Measurements from ENCODE around the gene KRT80. TPM values are rescaled to one million over a fixed set of nuclear protein-coding genes. Genes with fewer than 3 reads are reported as not detected.
"Not testable (repeated sequence)": the region's sequence is repeated elsewhere in the genome, so short reads cannot be mapped to it uniquely, and the experiment has no call there.

KRT80 gene
- 7.0 TPM for polyA plus RNA-seq (ENCODE audit: insufficient read length)

DNA sequence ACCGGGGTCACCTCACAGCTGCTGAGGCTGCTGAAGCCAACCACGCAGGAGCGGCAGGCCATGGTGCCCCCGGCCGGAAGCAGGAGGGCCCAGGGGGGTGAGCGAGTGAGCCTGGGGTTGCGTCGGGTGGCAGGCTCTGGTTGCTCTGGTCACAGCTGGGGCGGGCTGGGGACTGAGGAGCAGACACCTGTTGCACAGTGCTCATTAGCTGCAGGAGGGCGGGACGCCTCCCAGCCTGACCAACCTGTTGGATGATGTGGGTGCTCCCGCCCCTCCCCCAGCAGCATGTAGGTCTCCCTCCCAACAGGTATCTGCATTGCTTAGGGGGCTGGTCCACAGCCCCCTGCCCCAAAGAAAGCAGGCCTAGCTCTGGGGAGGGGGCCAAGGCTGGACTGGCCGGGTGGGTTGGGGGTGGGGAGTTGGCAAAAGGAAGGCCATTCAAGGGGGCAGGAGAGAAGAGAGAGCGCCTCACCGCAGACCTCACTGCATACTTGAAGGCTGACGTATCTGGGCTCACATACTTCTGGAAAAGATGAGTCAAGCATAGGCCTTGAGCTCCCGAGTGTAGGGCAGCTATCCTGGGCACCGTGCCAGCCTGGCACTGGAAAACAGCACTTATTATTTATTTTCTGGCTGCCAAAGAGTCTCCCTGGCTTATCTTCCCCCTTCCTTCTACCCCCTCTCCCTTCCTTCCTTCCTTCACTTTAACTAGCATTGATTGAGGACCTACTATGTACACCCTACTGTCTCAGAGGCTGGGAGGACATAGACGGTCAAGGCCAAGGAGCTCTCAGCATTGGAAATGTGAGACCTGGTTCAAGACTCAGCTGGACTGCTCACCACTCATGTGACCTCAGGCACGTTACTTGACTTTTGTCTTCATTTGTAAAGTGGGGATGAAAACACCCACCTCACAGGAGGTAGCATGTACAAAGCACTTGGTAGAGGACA is at the start of gene KRT80:
Gene KRT80, minus strand, starts transcription at position 174 of the 951 bp plus-strand sequence. Its CDS starts 112 bp downstream, at position 62.
- no peak for DNase-seq (ENCODE audit: low read depth)

- DNase-seq (ENCODE audit: low read depth), result no peak
Measured at GRCh38 chr12:52241205-52241842, 49.5 kb upstream of the KRT80 start.

- not testable (repeated sequence) for DNase-seq (ENCODE audit: low read depth)
Measured at GRCh38 chr12:52240247-52240646, 48.4 kb upstream of the KRT80 start.

- DNase-seq (ENCODE audit: low read depth), result no peak
Measured at GRCh38 chr12:52239767-52240166, 48.0 kb upstream of the KRT80 start.

- DNase-seq (ENCODE audit: low read depth), result no peak
Measured at GRCh38 chr12:52238916-52239646, 47.3 kb upstream of the KRT80 start.

GRCh38 chr12:52238207-52238840 is 46.5 kb upstream of the KRT80 start:
- no peak for DNase-seq (ENCODE audit: low read depth)

DNA sequence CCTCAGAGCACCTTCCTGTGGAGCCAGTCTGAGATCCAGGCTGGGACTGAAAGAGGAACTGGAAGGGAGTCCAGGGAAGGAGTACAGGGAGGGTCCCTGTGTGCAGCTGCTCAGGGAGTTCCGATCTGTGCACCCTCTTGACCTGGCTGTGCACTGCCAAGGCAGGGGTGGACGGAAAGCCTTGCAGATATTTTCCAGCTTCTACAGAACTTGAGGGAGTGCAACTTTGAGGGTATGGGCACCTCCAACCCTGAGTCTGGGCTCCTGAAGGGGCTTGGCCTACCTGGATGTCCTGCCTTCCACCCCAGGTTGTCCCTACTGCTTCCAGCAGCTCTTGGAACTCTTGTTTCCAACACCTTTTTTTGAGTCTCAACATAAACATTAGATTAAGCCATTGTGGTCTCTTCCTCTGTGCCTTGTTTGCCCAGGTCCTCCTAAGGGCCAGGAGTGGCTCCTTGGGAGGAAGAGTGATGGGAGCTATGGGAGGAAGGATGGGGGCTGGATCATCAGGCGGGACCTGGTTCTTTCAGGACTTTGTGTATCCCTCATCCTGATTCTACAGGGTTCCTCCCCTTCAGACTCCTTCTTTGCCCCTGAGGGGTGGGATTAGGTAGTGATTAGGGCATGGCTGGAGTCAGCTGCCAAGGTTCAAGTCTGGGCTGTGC is 44.7 kb upstream of the KRT80 start:
- DNase-seq (ENCODE audit: low read depth), result no peak

GRCh38 chr12:52235822-52236361 is 44.1 kb upstream of the KRT80 start:
- no peak for DNase-seq (ENCODE audit: low read depth)

- no peak for DNase-seq (ENCODE audit: low read depth)
Measured at GRCh38 chr12:52235001-52235764, 43.4 kb upstream of the KRT80 start.

- DNase-seq (ENCODE audit: low read depth), result no peak
Measured at GRCh38 chr12:52234223-52234810, 42.5 kb upstream of the KRT80 start.

GRCh38 chr12:52233462-52234207 is 41.8 kb upstream of the KRT80 start:
- DNase-seq (ENCODE audit: low read depth), result no peak

DNA sequence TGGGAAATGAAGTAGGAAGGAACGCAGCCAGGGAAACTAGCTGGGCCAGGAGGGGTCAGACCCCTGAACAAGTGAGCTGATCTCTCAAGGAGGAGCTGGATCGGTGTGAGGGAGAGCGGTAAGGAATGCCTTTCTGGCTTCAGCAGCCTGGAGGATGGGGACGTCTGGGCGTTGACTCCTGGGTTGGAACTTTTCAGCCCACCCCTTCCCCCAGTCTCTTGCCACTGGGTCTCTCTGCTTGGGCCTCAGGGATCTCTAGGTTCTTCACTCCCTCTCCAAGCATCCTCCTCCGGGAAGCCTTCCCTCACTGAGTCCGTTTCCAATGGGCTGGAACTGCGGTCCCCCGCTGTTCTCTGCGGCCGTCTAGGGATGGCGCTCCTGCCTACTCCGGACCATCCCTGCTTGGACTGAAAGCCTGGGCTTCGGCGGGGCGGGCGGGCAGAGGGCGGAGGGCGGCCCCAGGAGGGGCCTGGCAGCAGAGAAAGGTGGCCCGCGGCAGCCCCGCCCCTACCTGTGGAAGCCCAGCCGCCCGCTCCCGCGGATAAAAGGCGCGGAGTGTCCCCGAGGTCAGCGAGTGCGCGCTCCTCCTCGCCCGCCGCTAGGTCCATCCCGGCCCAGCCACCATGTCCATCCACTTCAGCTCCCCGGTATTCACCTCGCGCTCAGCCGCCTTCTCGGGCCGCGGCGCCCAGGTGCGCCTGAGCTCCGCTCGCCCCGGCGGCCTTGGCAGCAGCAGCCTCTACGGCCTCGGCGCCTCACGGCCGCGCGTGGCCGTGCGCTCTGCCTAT is 41.1 kb upstream of the KRT80 start, which contains the start of gene KRT7:
Gene KRT7, plus strand, starts transcription at position 570 of the 788 bp plus-strand sequence. Its CDS starts 54 bp downstream, at position 624.
- no peak for DNase-seq (ENCODE audit: low read depth)

GRCh38 chr12:52232203-52232673 is 40.4 kb upstream of the KRT80 start:
- no peak for DNase-seq (ENCODE audit: low read depth)

DNA sequence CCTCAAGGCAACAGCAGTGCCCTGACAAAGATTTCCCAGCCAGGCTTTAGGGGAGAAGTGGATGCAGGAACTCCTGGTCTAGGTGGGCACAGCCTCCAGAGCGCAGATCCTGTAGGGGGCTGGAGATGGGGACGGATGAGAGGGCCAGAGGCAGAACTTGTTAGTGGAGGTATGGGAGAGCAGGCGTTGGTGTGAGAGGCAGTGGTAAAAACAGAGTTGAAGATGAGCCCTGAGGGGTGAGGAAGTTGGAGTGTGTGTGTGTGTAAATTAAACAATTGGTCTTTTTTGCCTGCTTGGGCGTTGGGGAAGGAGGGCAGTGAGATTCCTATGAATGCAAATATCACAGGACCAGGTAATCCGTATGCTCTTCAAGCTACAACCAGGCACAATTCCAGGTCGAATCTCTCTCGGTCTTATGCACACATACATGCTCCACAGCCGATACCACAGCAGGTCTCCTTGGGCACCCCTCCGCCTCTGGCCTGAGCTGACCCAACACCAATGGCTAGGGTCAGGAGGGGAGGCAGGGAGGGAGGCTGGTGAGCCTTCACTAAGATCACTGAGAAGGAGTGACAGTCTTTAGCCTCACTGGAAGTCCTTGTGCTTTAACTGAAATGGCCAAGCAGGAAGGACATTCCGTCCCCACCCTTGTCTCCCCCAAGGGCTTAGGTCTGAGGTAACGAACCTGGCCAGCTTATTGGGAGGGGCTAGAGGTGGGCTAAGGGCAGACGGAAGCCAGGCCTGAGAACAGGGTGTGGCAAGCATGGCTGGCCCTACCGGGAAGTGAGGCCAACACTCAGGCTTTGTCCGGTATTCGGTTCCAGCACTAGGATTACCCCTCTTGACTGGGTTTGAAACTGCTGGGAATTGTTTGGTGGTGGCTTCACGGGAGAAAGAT is 39.7 kb upstream of the KRT80 start:
- DNase-seq (ENCODE audit: low read depth), result no peak

- no peak for DNase-seq (ENCODE audit: low read depth)
Measured at GRCh38 chr12:52230364-52231281, 38.8 kb upstream of the KRT80 start.
